ENCODE measurements around the gene EMSY. TPM values are rescaled to one million over a fixed set of nuclear protein-coding genes. Genes with fewer than 3 reads are reported as not detected.

EMSY gene
- total and polyA plus RNA-seq, 2 donors (not counting 1 experiment from before 2014, with no cell fraction given) = 27.4 to 59.7 TPM

DNA sequence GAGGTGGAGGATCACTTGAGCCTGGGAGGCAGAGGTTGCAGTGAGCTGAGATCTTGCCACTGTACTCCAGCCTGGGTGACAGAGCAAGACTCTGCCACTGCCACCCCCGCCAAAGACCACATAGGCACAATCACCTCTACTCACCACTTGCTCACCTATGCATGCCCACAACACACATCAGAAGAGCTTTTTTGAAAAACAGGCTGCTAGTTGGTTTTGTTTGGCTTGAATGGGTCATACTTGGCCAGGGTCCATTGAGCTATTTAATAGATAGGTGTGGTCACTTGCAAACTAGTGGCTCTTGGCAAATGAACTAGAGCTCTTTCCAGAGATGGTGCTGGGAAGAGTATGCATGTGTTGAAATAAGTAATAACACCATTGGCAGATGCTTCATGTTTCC, 80.1 kb downstream of the EMSY start:
- ATAC-seq (ENCODE audit: low read depth) (no peak), DNase-seq (no peak)
- Mint-ChIP-seq H3K27me3 (no peaks in the 10 kb centered on the region), H3K4me3 (no peak overlapping the region), H3K4me1 (no peaks in the 10 kb centered on the region), H3K27ac (no peak overlapping the region), H3K9me3 (ENCODE audit: insufficient read depth) (no peaks in the 10 kb centered on the region)
- no CpG with 5 or more reads among the region's 1 CpG for WGBS (ENCODE audit: insufficient coverage)
- Histone ChIP-seq H3K36me3 (replicated peaks in 1 of 2; ENCODE audit: control extremely low read depth in 1 of 2, control insufficient read depth in 1 of 2, extremely low read depth in 1 of 2, insufficient read depth in 2 of 2, low read length in 1 of 2) (peaks cover 8 to 32% of the 10 kb centered on the region in 2 experiments), H3K4me3 (ENCODE audit: control extremely low read depth in 1 of 5, extremely low read depth in 1 of 5, insufficient read depth in 1 of 5, low read depth in 2 of 5, low read length in 4 of 5) (no peak overlapping the region), H3K27ac (ENCODE audit: low read length in 2 of 2) (no peak overlapping the region), H4K20me1 (ENCODE audit: control insufficient read depth, insufficient read depth, low read length, poor library complexity, severe bottlenecking) (no peaks in the 10 kb centered on the region), H3K9me3 (ENCODE audit: control extremely low read depth in 1 of 3, control insufficient read depth in 2 of 3, insufficient read depth in 1 of 3, low read length in 2 of 3) (no peaks in the 10 kb centered on the region), H3K4me2 (replicated peaks; ENCODE audit: low read depth, low read length, poor library complexity, severe bottlenecking) (no peak overlapping the region), H3K9ac (ENCODE audit: low read length) (no peak overlapping the region), H3K27me3 (replicated peaks in 1 of 4; ENCODE audit: control extremely low read depth in 1 of 4, control insufficient read depth in 3 of 4, insufficient read depth in 4 of 4, low read length in 3 of 4) (no peaks in the 10 kb centered on the region), H2AFZ (ENCODE audit: insufficient read depth, low read depth, low read length, poor library complexity, severe bottlenecking) (no peak overlapping the region), H3K79me2 (ENCODE audit: control insufficient read depth, insufficient read depth, low read length) (no peaks in the 10 kb centered on the region), H3K4me1 (ENCODE audit: control insufficient read depth in 2 of 2, insufficient read depth in 2 of 2, low read length in 2 of 2) (no peaks in the 10 kb centered on the region)
- ChIA-PET POLR2A (no interaction called here), CTCF (interaction anchor here (0.6 to 1.3 kb wide), 4 partner anchors 24 to 316 kb away, joined by 3 read pairs; no protein-coding TSS in a partner anchor)
- TF ChIP-seq, protein P1, sequence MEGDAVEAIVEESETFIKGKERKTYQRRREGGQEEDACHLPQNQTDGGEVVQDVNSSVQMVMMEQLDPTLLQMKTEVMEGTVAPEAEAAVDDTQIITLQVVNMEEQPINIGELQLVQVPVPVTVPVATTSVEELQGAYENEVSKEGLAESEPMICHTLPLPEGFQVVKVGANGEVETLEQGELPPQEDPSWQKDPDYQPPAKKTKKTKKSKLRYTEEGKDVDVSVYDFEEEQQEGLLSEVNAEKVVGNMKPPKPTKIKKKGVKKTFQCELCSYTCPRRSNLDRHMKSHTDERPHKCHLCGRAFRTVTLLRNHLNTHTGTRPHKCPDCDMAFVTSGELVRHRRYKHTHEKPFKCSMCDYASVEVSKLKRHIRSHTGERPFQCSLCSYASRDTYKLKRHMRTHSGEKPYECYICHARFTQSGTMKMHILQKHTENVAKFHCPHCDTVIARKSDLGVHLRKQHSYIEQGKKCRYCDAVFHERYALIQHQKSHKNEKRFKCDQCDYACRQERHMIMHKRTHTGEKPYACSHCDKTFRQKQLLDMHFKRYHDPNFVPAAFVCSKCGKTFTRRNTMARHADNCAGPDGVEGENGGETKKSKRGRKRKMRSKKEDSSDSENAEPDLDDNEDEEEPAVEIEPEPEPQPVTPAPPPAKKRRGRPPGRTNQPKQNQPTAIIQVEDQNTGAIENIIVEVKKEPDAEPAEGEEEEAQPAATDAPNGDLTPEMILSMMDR (IDR thresholded peaks at IDR 0.05) = no peak
- no peak for TF ChIP-seq EZH2 (IDR thresholded peaks at IDR 0.05; ENCODE audit: borderline replicate concordance, insufficient read depth, low read depth, low read length, poor library complexity, severe bottlenecking)
- intact Hi-C loops (cut with micrococcal nuclease) = no loop called here

DNA sequence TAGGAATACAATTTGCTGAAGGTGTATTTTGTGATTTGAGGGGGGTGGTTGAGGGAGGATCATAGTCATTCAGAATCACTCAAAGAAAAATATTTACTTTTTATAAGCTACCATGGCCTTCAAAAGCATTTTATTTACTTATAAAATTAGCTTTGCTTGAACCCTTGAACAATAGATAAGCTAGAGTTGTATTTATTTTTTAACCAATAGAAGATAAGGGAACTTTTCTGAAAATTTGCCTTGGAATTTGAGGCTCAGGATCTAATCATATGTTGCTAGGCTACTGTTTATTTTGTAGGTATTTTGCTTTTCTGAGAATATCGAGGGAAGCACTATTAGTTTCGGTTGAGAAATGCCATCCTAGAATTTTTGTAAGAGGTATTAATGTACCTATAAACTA, 82.1 kb downstream of the EMSY start:
- H3K27me3 ChIP-seq (replicated peaks in 1 of 4; ENCODE audit: control extremely low read depth in 1 of 4, control insufficient read depth in 3 of 4, insufficient read depth in 4 of 4, low read length in 3 of 4) = no peaks in the 10 kb centered on the region
- Mint-ChIP-seq H3K4me3 (no peak overlapping the region), H3K27me3 (no peaks in the 10 kb centered on the region), H3K4me1 (no peaks in the 10 kb centered on the region), H3K9me3 (ENCODE audit: insufficient read depth) (no peaks in the 10 kb centered on the region), H3K27ac (no peak overlapping the region)
- H3K4me3 ChIP-seq (ENCODE audit: control extremely low read depth in 1 of 5, extremely low read depth in 1 of 5, insufficient read depth in 1 of 5, low read depth in 2 of 5, low read length in 4 of 5) = no peak overlapping the region
- ATAC-seq (ENCODE audit: low read depth) (no peak), DNase-seq (no peak)
- intact Hi-C loops (cut with micrococcal nuclease) = no loop called here
- H3K9me3 ChIP-seq (ENCODE audit: control extremely low read depth in 1 of 3, control insufficient read depth in 2 of 3, insufficient read depth in 1 of 3, low read length in 2 of 3) = no peaks in the 10 kb centered on the region
- no peaks in the 10 kb centered on the region for H4K20me1 ChIP-seq (ENCODE audit: control insufficient read depth, insufficient read depth, low read length, poor library complexity, severe bottlenecking)
- TF ChIP-seq, protein P1 (IDR thresholded peaks at IDR 0.05) = no peak
- no peak for TF ChIP-seq EZH2 (IDR thresholded peaks at IDR 0.05; ENCODE audit: borderline replicate concordance, insufficient read depth, low read depth, low read length, poor library complexity, severe bottlenecking)
- no peaks in the 10 kb centered on the region for H3K79me2 ChIP-seq (ENCODE audit: control insufficient read depth, insufficient read depth, low read length)
- WGBS (ENCODE audit: insufficient coverage) = no CpG with 5 or more reads among the region's 2 CpGs
- H2AFZ ChIP-seq (ENCODE audit: insufficient read depth, low read depth, low read length, poor library complexity, severe bottlenecking) = no peak overlapping the region
- peaks cover 8 to 41% of the 10 kb centered on the region in 2 experiments for H3K36me3 ChIP-seq (replicated peaks in 1 of 2; ENCODE audit: control extremely low read depth in 1 of 2, control insufficient read depth in 1 of 2, extremely low read depth in 1 of 2, insufficient read depth in 2 of 2, low read length in 1 of 2)
- H3K4me1 ChIP-seq (ENCODE audit: control insufficient read depth in 2 of 2, insufficient read depth in 2 of 2, low read length in 2 of 2) = no peaks in the 10 kb centered on the region
- no peak overlapping the region for H3K4me2 ChIP-seq (replicated peaks; ENCODE audit: low read depth, low read length, poor library complexity, severe bottlenecking)
- H3K27ac ChIP-seq (ENCODE audit: low read length in 2 of 2) = no peak overlapping the region
- ChIA-PET POLR2A (no interaction called here), CTCF (no interaction called here)
- H3K9ac ChIP-seq (ENCODE audit: low read length) = no peak overlapping the region
